ENCODE measurements around the gene CTNNB1. TPM values are rescaled to one million over a fixed set of nuclear protein-coding genes. Genes with fewer than 3 reads are reported as not detected.

Gene CTNNB1
- total RNA-seq, 4 donors from 2014 or later, result 433 to 546 (median 509) TPM

DNA sequence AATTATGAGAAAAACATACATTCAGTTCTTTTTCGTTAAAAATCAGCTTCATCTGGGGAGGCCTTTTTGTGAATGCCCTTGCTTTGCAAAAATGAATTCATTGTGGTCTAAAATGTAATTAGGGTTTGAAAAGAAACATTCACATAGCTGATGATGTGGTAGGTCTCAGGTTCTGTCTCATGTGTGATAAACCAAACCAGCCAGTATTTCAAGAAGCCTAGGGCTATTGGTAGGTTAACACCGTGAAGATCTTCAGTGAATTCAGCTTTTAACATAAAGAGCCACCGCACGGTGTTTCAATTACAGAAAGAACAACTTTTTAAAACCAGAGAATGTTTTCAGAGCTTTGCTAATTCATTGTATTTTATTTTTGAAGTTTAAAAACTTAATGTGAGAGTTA, 41.9 kb downstream of the CTNNB1 start:
- Histone ChIP-seq H3K36me3 (peaks cover 0 to 59% (median 4%) of the 10 kb centered on the region in 3 donors), H3K9me3 (no peaks in the 10 kb centered on the region), H3K4me3 (no peak overlapping the region), H3K4me1 (no peaks in the 10 kb centered on the region), H3K27ac (no peak overlapping the region), H3K27me3 (no peaks in the 10 kb centered on the region)
- no peak for TF ChIP-seq POLR2A (IDR thresholded peaks at IDR 0.05)
- TF ChIP-seq, protein P1, sequence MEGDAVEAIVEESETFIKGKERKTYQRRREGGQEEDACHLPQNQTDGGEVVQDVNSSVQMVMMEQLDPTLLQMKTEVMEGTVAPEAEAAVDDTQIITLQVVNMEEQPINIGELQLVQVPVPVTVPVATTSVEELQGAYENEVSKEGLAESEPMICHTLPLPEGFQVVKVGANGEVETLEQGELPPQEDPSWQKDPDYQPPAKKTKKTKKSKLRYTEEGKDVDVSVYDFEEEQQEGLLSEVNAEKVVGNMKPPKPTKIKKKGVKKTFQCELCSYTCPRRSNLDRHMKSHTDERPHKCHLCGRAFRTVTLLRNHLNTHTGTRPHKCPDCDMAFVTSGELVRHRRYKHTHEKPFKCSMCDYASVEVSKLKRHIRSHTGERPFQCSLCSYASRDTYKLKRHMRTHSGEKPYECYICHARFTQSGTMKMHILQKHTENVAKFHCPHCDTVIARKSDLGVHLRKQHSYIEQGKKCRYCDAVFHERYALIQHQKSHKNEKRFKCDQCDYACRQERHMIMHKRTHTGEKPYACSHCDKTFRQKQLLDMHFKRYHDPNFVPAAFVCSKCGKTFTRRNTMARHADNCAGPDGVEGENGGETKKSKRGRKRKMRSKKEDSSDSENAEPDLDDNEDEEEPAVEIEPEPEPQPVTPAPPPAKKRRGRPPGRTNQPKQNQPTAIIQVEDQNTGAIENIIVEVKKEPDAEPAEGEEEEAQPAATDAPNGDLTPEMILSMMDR (IDR thresholded peaks at IDR 0.05), result no peak
- DNase-seq, result no peak

DNA sequence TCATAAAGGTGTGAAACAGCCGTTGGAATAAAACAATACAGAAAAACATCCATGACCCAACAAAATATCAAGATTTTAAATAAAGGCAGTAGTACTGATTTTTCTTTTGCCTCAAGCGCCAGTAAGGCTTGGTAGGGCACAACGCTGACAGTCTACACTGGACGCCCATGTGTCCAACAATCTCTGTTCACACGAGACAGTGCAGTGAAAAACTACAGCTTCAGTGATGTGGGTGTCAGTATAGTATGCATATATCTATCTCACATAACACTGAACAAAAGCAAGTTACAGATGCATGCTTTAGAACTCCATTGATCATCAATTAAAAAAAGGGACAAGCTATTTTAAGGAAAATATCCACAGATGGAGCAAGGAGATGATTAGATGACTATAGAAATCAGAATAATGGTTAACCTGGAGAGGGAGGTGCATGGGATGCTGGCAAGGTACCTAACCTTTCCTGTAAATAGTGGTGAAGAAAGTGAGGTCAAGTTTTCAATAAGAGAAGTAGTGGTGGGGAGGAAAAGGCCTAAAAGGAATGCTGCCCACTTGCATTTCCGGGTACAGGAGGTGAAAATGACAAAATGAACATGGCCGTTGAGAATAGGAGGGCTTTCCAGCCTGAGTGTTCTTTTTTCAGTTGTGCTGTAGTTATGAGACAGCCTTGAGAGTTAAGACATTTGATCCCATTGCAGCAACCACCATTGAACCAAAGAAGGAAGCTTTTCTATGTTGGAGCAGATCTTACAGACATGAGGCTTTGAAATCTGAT, 42.7 kb downstream of the CTNNB1 start:
- peaks cover 0 to 51% (median 4%) of the 10 kb centered on the region in 3 donors for H3K36me3 ChIP-seq
- no peak overlapping the region for H3K4me3 ChIP-seq
- H3K4me1 ChIP-seq, result no peaks in the 10 kb centered on the region
- H3K9me3 ChIP-seq, result no peaks in the 10 kb centered on the region
- DNase-seq, result no peak
- no peak overlapping the region for H3K27ac ChIP-seq
- no peaks in the 10 kb centered on the region for H3K27me3 ChIP-seq
- TF ChIP-seq, protein P1 (IDR thresholded peaks at IDR 0.05), result no peak
- TF ChIP-seq POLR2A (IDR thresholded peaks at IDR 0.05), result no peak

DNA sequence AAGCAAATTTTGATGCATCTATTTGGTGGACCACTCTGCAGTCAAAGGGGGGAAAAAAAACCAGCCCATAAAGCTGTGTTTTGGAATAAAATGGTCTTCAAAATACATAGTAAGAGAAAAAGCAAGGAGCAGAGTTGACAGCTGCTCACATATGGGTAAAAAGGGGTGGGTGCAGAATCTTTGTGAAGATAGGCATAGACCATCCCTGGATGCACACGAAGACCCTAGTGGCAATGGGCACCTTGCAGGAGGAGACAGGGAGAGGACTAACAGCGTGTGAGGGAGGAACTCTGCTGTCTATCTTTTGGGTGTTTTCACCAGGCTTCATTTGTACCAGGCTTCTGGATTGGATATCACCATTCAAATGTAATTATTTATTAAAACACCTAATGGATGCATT, 43.9 kb downstream of the CTNNB1 start:
- H3K27ac ChIP-seq, result no peak overlapping the region
- H3K9me3 ChIP-seq, result no peaks in the 10 kb centered on the region
- no peak for DNase-seq
- peaks cover 0 to 39% (median 4%) of the 10 kb centered on the region in 3 donors for H3K36me3 ChIP-seq
- no peaks in the 10 kb centered on the region for H3K27me3 ChIP-seq
- no peaks in the 10 kb centered on the region for H3K4me1 ChIP-seq
- no peak for TF ChIP-seq POLR2A (IDR thresholded peaks at IDR 0.05)
- TF ChIP-seq, protein P1 (IDR thresholded peaks at IDR 0.05), result no peak
- no peak overlapping the region for H3K4me3 ChIP-seq

DNA sequence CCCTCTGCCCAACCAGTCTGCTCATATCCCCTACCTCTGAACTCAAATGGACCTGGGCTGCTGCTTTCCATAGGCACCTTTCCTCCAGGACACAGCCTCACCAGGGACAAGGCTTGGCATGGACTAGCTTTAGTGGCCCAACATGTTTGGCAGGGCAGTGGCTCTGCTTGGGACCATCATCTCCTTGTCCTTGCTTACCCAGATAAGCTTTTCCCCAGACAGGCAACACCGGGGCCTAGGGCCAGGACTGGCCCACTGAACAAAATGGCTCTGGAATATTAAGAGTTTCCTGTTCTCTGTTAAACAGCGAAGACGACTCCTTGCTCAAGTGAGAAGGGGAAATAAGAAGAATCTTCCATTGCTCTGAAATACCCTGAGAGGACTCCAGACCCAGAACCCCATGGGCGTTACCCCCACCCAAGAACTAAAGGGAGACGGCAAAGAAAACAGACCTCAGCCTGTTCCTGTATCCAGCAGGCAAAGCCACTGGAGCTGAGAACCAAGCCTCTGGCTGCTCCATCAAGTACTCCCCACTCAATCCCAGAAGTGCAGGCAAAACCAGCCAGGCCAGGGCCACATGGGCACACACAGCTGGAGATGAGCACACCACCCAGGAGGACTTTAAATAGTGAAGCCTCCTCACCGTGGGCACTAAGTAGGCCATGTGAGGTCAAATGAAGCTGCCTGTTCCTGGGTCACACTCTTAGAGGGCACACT, 45.5 kb downstream of the CTNNB1 start:
- no peaks in the 10 kb centered on the region for H3K4me1 ChIP-seq
- TF ChIP-seq, protein P1 (IDR thresholded peaks at IDR 0.05), result no peak
- no peak for TF ChIP-seq POLR2A (IDR thresholded peaks at IDR 0.05)
- no peaks in the 10 kb centered on the region for H3K27me3 ChIP-seq
- H3K4me3 ChIP-seq, result no peak overlapping the region
- H3K36me3 ChIP-seq, result peaks cover 0 to 23% (median 0%) of the 10 kb centered on the region in 3 donors
- no peak for DNase-seq
- no peaks in the 10 kb centered on the region for H3K9me3 ChIP-seq
- H3K27ac ChIP-seq, result no peak overlapping the region

DNA sequence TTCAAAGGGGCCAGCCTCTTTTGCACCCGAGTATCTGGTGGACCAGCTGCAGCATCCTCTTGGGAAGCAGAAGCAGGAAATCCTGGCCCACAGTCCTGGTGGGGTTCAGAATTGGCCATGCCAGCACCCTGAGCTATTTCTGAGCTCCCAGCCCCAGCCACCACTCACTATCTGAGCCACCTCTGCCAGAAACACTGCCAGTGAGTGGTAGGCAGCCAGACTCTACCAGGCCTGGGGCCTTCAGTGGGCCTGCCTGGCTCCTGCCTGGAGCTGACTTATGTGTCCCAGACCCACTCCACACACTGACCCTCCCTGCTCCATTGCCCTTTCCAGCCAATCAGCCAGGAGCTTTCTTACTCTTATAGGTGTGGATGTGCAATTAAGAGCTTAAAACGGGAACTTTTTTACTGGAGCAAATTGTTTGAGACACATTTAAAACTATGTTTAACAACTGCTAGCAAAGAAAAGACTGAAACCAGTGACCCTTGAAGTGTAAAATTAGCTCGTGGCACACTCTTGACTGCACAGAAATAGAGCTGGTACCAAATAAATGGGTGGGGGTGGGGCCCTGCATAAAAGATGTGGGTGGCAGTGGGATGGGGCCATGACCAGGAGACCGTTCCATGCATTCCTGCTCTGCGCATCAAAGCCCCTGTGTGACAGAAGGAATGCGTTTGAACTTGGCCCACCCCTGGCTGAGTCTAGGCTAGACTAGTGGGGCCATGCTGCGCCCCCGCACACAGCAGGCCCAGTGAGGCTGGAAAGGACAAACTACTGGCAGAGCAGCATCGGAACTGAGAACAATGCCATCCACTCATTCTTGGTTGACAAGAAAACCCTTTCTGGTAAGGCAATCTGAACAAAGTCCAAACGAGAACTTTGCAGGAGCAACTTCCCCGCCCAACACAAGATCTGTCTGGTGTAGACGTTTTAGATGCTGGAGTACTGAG, 48.0 kb downstream of the CTNNB1 start:
- no peak for DNase-seq
- Histone ChIP-seq H3K27ac (no peak overlapping the region), H3K36me3 (peaks cover 0 to 4% (median 0%) of the 10 kb centered on the region in 3 donors), H3K27me3 (no peaks in the 10 kb centered on the region), H3K4me1 (no peaks in the 10 kb centered on the region), H3K9me3 (no peaks in the 10 kb centered on the region), H3K4me3 (no peak overlapping the region)
- TF ChIP-seq, protein P1 (IDR thresholded peaks at IDR 0.05), result no peak
- TF ChIP-seq POLR2A (IDR thresholded peaks at IDR 0.05), result no peak

Measured in Peyer's patch (tissue), 4 donors.